Measurements from ENCODE around the gene ERVFRD-1. TPM values are rescaled to one million over a fixed set of nuclear protein-coding genes. Genes with fewer than 3 reads are reported as not detected.

Gene ERVFRD-1
- total RNA-seq, 1 experiment from 2014 or later: not detected

GRCh38 chr6:11062083-11062482, 49.4 kb downstream of the ERVFRD-1 start:
- no peak overlapping the region for H3K4me3 ChIP-seq (ENCODE audit: low read length)

GRCh38 chr6:11058406-11058805, 53.1 kb downstream of the ERVFRD-1 start:
- Histone ChIP-seq H3K9me3 (ENCODE audit: low read length) (no peaks in the 10 kb centered on the region), H3K9me2 (replicated peaks; ENCODE audit: insufficient read depth, low read length) (no peaks in the 10 kb centered on the region)

More at GRCh38 chr6:11062083-11062482, 49.4 kb downstream of the ERVFRD-1 start:
- no peak for DNase-seq
- H3K79me2 ChIP-seq (ENCODE audit: low read length): no peaks in the 10 kb centered on the region
- no peak overlapping the region for H2AFZ ChIP-seq (ENCODE audit: low read length)
- H3K27ac ChIP-seq (ENCODE audit: low read length): no peak overlapping the region
- H3K27me3 ChIP-seq (ENCODE audit: low read length): no peaks in the 10 kb centered on the region
- no peaks in the 10 kb centered on the region for H3K9me2 ChIP-seq (replicated peaks; ENCODE audit: insufficient read depth, low read length)
- H3K9me3 ChIP-seq (ENCODE audit: low read length): no peaks in the 10 kb centered on the region
- H4K20me1 ChIP-seq (ENCODE audit: insufficient read depth, low read depth, low read length): no peaks in the 10 kb centered on the region
- H3K36me3 ChIP-seq (ENCODE audit: insufficient read depth, low read length): no peaks in the 10 kb centered on the region
- H3K9ac ChIP-seq (ENCODE audit: low read length): no peak overlapping the region
- H3K4me1 ChIP-seq (ENCODE audit: low read length): no peaks in the 10 kb centered on the region
- no peak overlapping the region for H3K4me2 ChIP-seq (ENCODE audit: low read depth, low read length, poor library complexity, severe bottlenecking)

GRCh38 chr6:11056871-11057270, 54.7 kb downstream of the ERVFRD-1 start:
- Histone ChIP-seq H3K4me3 (ENCODE audit: low read length) (no peak overlapping the region), H3K4me2 (ENCODE audit: low read depth, low read length, poor library complexity, severe bottlenecking) (no peak overlapping the region), H3K9ac (ENCODE audit: low read length) (no peak overlapping the region), H3K9me2 (replicated peaks; ENCODE audit: insufficient read depth, low read length) (no peaks in the 10 kb centered on the region), H3K27ac (ENCODE audit: low read length) (no peak overlapping the region), H3K4me1 (ENCODE audit: low read length) (no peaks in the 10 kb centered on the region), H3K36me3 (ENCODE audit: insufficient read depth, low read length) (no peaks in the 10 kb centered on the region), H3K27me3 (ENCODE audit: low read length) (no peaks in the 10 kb centered on the region), H3K9me3 (ENCODE audit: low read length) (no peaks in the 10 kb centered on the region), H2AFZ (ENCODE audit: low read length) (no peak overlapping the region), H3K79me2 (ENCODE audit: low read length) (no peaks in the 10 kb centered on the region), H4K20me1 (ENCODE audit: insufficient read depth, low read depth, low read length) (no peaks in the 10 kb centered on the region)
- DNase-seq: no peak

More at GRCh38 chr6:11058406-11058805, 53.1 kb downstream of the ERVFRD-1 start:
- H3K36me3 ChIP-seq (ENCODE audit: insufficient read depth, low read length): no peaks in the 10 kb centered on the region
- no peaks in the 10 kb centered on the region for H3K79me2 ChIP-seq (ENCODE audit: low read length)
- no peak overlapping the region for H3K9ac ChIP-seq (ENCODE audit: low read length)
- DNase-seq: no peak
- no peak overlapping the region for H3K4me2 ChIP-seq (ENCODE audit: low read depth, low read length, poor library complexity, severe bottlenecking)
- H3K27me3 ChIP-seq (ENCODE audit: low read length): no peaks in the 10 kb centered on the region
- no peak overlapping the region for H2AFZ ChIP-seq (ENCODE audit: low read length)
- no peaks in the 10 kb centered on the region for H4K20me1 ChIP-seq (ENCODE audit: insufficient read depth, low read depth, low read length)
- H3K4me1 ChIP-seq (ENCODE audit: low read length): no peaks in the 10 kb centered on the region
- H3K27ac ChIP-seq (ENCODE audit: low read length): no peak overlapping the region
- H3K4me3 ChIP-seq (ENCODE audit: low read length): no peak overlapping the region

DNA sequence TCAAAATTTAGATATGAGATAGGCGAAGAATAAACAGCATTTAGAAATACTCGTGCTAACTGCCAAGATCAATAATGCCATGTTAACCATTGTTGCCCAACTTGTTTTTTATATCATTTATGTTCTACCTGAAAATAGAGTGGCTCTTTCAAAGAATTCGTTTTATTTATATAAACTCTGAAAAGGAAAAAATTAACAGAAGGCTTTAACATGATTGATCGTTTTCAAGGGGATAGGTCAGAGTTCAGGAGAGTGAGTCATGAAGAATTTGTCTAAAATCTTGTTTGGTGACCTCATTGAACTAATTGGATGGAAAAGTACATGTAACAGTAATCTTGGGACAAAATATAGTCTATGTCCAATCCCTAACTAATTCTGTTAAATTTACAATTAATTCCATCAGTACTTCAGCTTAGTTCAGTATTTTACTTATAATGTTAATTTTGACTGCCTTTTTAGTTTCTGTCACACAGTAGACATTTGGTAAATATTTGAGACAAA, 56.3 kb downstream of the ERVFRD-1 start:
- no peaks in the 10 kb centered on the region for H3K4me1 ChIP-seq (ENCODE audit: low read length)
- H3K79me2 ChIP-seq (ENCODE audit: low read length): no peaks in the 10 kb centered on the region
- no peaks in the 10 kb centered on the region for H3K9me3 ChIP-seq (ENCODE audit: low read length)
- no peaks in the 10 kb centered on the region for H3K36me3 ChIP-seq (ENCODE audit: insufficient read depth, low read length)
- no peak for DNase-seq
- H3K9me2 ChIP-seq (replicated peaks; ENCODE audit: insufficient read depth, low read length): no peaks in the 10 kb centered on the region
- no peaks in the 10 kb centered on the region for H4K20me1 ChIP-seq (ENCODE audit: insufficient read depth, low read depth, low read length)
- no peak overlapping the region for H2AFZ ChIP-seq (ENCODE audit: low read length)
- H3K27ac ChIP-seq (ENCODE audit: low read length): no peak overlapping the region
- no peak overlapping the region for H3K9ac ChIP-seq (ENCODE audit: low read length)
- no peak overlapping the region for H3K4me3 ChIP-seq (ENCODE audit: low read length)
- H3K4me2 ChIP-seq (ENCODE audit: low read depth, low read length, poor library complexity, severe bottlenecking): no peak overlapping the region
- H3K27me3 ChIP-seq (ENCODE audit: low read length): no peaks in the 10 kb centered on the region

GRCh38 chr6:11054722-11055121, 56.8 kb downstream of the ERVFRD-1 start:
- no peak overlapping the region for H3K27ac ChIP-seq (ENCODE audit: low read length)
- H2AFZ ChIP-seq (ENCODE audit: low read length): no peak overlapping the region
- DNase-seq: no peak
- H3K9me2 ChIP-seq (replicated peaks; ENCODE audit: insufficient read depth, low read length): no peaks in the 10 kb centered on the region
- no peaks in the 10 kb centered on the region for H3K36me3 ChIP-seq (ENCODE audit: insufficient read depth, low read length)
- H3K9me3 ChIP-seq (ENCODE audit: low read length): no peaks in the 10 kb centered on the region
- no peak overlapping the region for H3K4me3 ChIP-seq (ENCODE audit: low read length)
- no peak overlapping the region for H3K4me2 ChIP-seq (ENCODE audit: low read depth, low read length, poor library complexity, severe bottlenecking)
- no peaks in the 10 kb centered on the region for H3K4me1 ChIP-seq (ENCODE audit: low read length)
- H3K79me2 ChIP-seq (ENCODE audit: low read length): no peaks in the 10 kb centered on the region
- H3K9ac ChIP-seq (ENCODE audit: low read length): no peak overlapping the region
- H3K27me3 ChIP-seq (ENCODE audit: low read length): no peaks in the 10 kb centered on the region
- no peaks in the 10 kb centered on the region for H4K20me1 ChIP-seq (ENCODE audit: insufficient read depth, low read depth, low read length)

- Histone ChIP-seq H3K9me2 (replicated peaks; ENCODE audit: insufficient read depth, low read length) (no peaks in the 10 kb centered on the region), H3K4me3 (ENCODE audit: low read length) (no peak overlapping the region), H3K9me3 (ENCODE audit: low read length) (no peaks in the 10 kb centered on the region), H3K27ac (ENCODE audit: low read length) (no peak overlapping the region), H3K27me3 (ENCODE audit: low read length) (no peaks in the 10 kb centered on the region), H3K4me1 (ENCODE audit: low read length) (no peaks in the 10 kb centered on the region), H4K20me1 (ENCODE audit: insufficient read depth, low read depth, low read length) (no peaks in the 10 kb centered on the region), H3K9ac (ENCODE audit: low read length) (no peak overlapping the region), H3K36me3 (ENCODE audit: insufficient read depth, low read length) (no peaks in the 10 kb centered on the region), H3K4me2 (ENCODE audit: low read depth, low read length, poor library complexity, severe bottlenecking) (no peak overlapping the region), H3K79me2 (ENCODE audit: low read length) (no peaks in the 10 kb centered on the region), H2AFZ (ENCODE audit: low read length) (no peak overlapping the region)
- DNase-seq: no peak
Observed at GRCh38 chr6:11053307-11053706, 58.2 kb downstream of the ERVFRD-1 start.

Small RNAs within 50 kb of the gene (small RNA-seq; reads per million reads assigned to genes)
- gene AL136139.1: not detected

Other genes starting within 250 kb of the ERVFRD-1 start
- gene GCM2, start 229.7 kb downstream of the ERVFRD-1 start, total RNA-seq (2014; rRNA removed; shearing (Covaris generic); ENCODE audit: low replicate concordance): not detected in 2 replicates
- gene SYCP2L, start 224.7 kb downstream of the ERVFRD-1 start, total RNA-seq (2014; rRNA removed; shearing (Covaris generic); ENCODE audit: low replicate concordance): 0.11 TPM in 1 of 2 replicates, not detected in the other
- gene ELOVL2, start 67.4 kb downstream of the ERVFRD-1 start, total RNA-seq (2014; rRNA removed; shearing (Covaris generic); ENCODE audit: low replicate concordance): 0.07 TPM in 1 of 2 replicates, not detected in the other
- 6.9 and 8.9 TPM in 2 replicates for gene SMIM13, start 17.9 kb downstream of the ERVFRD-1 start, total RNA-seq (2014; rRNA removed; shearing (Covaris generic); ENCODE audit: low replicate concordance)
- gene NEDD9, start 120.9 kb upstream of the ERVFRD-1 start, total RNA-seq (2014; rRNA removed; shearing (Covaris generic); ENCODE audit: low replicate concordance): 3.8 and 8.0 TPM in 2 replicates